MCF 10A (cell line): ENCODE measurements around the gene SHTN1. TPM values are rescaled to one million over a fixed set of nuclear protein-coding genes. Genes with fewer than 3 reads are reported as not detected.

Source experiments
- total RNA-seq: library from RNA; stranded (reverse); gene quantifications from 2 replicates; pipeline ENCODE4 v1.2.3, GENCODE V29; 2022

Gene SHTN1
- total RNA-seq, 1 experiment from 2014 or later = 39.2 TPM

Other genes with a start within 250 kb of the SHTN1 start
- 0.15 TPM in 1 of 2 replicates, not detected in the other for gene ENO4, start 155.7 kb downstream of the SHTN1 start, total RNA-seq
- gene VAX1, start 133.1 kb upstream of the SHTN1 start, total RNA-seq = not detected in 2 replicates
- not detected in 2 replicates for gene KCNK18, start 192.3 kb upstream of the SHTN1 start, total RNA-seq
- gene SLC18A2, start 235.9 kb upstream of the SHTN1 start, total RNA-seq = not detected in 2 replicates